Superior temporal gyrus (tissue), 1 donor: Measurements from ENCODE around the gene TRAF3.
"Not testable (repeated sequence)": the region's sequence is repeated elsewhere in the genome, so short reads cannot be mapped to it uniquely, and the experiment has no call there.

Experiments used
- DNase-seq: peaks from one replicate; pipeline ENCODE4 v3.0.0-alpha.2; 2016; ENCODE audit errors: extremely low spot score

Gene TRAF3

DNA sequence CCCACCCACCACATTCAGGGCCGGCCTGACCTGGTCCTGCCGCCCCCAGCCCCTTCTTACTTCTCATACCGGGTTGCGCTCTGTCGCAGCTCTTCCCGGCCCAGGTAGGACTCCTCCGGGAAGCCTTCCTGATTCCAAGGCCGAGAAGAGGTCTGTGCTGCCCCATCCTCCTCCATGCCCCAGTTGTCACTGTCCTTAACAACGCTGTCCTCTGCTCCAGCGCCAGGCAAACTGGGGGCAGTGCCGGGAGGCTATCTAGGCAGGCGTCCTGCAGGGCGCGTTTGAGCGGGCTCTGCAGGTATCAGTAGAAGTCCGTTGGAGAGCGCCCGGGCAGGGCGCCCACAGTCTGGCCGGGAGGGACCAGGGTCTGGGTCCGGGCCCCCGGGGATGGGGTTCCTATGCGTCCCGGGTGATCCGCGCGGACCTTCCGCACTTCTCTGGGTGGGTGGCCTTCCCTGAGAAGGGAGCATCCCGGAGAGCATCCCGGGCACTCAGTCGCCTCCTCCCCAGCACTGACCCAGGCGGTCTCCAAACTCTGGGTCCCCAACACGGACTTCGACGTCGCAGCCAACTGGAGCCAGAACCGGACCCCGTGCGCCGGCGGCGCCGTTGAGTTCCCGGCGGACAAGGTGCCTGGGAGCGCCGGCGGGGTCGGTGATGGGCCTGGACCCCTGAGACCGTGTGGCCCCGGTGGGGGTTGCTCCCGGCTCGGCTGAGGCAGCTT, 146.1 kb downstream of the TRAF3 start:
- no peak for DNase-seq

DNA sequence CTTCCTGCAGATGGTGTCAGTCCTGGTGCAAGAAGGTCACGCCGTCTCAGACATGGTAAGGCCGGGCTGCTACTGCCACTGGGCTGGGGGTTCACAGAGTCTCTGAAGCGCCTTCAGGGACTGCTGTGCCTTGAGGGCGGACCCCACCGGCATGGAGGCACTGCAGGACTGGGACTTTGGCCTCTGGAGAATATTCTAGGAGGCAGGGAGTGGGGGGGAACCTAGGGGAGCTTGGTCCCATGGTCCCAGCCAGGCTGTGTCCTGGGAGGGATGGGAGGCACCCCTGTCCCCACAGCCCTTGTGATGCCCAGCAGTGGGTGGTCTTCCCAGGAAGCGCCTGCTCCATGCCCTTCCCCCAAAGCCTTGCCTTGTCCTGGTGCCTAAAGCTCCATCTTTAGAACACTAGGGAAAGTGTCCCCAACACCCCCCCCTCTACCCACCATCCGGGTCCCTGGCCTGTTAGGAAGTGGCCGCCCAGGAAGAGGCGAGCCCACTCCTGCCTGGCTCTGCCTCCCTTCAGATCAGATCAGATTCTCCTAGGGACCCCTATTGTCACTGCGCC, 146.8 kb downstream of the TRAF3 start:
- no peak for DNase-seq

DNA sequence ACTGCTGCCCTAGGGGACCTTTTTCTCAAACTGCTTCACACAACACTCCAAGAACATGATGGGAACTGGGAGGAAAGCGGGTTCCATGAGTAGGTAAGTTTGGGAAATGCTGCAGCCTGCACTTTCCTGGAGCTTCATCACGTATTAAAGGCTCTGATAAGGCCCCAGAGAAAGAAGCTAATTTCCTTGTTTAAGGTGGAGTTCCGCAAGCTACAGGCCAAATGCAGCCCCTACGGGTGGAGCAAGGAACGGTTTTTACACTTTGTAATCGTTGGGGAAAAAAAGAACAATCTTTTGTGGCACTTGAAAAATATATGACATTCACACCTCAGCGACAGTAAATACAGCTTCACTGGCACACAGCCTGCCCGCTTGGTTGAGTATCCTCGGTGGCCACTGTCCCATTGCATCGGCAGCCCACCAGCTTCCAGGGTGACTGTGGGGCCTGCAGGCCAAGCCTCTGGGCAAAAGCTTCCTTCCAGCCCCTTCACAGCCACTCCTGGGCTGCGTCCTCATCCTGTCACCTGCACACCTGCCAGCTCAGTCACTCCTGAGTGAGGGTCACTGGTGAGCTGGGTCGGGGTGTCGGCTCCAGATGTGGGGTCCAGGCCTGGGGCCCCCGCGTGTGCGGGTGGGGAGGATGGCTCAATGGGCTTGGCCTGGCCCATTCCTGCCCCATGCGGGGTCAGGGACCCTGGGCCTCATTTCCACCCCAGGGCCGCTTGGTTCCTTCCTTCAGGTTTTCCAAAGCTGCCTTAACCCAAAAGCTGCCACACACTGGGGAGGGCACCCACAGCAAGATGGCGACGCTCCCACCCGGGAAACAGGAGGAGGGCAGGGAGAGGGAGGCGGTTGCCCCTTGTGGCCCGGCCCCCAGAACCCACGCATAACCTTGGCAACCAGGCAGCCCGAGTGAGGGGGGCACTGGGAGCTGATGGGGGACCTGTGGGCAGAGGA, 147.7 kb downstream of the TRAF3 start:
- no peak for DNase-seq

DNA sequence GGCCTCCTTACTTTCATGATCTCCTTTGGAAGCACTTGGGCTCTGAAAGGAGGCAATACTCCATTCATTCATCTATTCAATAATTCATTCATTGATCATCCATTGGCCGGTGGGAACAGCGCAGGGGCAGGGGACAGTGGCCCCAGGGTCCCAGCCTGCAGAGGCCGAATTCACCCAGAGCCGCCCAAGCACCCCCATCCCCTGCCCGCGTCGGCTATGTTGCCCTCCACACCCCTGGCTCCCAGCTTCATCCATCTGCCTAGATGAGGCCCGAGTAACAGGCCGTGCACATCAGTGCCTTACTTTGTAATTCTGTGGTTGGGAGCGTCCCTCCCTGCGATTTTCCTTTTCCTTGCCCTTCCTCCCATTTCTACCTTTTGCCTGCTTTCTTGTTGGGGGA, 148.4 kb downstream of the TRAF3 start:
- DNase-seq: no peak

DNA sequence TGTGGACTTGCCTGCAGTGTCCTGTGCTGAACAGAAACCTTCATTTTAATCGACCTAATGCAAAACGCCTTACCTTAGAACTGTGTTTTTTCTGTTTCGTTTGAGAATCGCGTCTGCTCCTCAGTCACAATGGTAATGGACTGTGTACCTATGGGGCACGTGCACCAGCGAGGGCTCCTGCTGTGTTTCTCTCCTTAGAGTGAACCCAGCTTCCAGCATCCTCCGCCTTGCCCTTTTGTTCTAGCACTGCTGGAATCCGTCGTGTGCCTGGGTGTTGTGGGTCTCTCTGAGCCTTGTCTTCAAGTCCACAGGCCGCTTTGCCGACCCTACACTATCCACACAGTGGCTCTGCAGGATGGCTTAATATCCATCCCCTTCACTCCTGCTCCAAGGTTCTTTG, 148.9 kb downstream of the TRAF3 start:
- no peak for DNase-seq

GRCh38 chr14:102926840-102927239, 149.6 kb downstream of the TRAF3 start:
- DNase-seq: not testable (repeated sequence)

GRCh38 chr14:102927346-102927877, 150.2 kb downstream of the TRAF3 start:
- no peak for DNase-seq

GRCh38 chr14:102927878-102928411, 150.7 kb downstream of the TRAF3 start:
- no peak for DNase-seq

DNA sequence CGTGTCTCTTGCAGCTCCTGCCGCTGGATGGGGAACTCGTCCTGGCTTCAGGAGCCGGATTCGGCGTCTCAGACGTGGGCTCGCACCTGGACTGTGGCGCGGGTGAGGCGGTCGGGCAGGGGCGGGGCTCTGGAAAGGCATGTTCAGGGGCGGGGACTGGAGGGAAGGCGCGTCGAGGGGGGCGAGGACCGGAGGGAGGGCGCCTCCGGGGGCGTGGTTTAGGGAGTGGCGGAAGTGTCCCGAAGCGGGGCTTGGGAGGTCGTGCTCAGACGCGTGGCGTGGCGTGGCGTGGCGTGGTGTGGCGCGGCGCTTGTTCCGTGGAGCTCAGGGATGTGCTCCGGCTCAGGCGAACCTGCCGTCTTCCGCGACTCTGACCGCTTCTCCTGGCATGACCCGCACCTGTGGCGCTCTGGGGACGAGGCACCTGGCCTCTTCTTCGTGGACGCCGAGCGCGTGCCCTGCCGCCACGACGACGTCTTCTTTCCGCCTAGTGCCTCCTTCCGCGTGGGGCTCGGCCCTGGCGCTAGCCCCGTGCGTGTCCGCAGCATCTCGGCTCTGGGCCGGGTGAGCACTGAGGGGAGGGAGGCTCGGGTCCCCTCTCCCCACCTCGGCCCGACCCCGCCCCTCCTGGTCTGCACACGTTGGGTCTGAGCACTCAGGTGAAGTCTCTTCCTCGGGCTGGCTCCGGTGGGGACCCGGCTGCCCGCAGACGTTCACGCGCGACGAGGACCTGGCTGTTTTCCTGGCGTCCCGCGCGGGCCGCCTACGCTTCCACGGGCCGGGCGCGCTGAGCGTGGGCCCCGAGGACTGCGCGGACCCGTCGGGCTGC, 151.4 kb downstream of the TRAF3 start:
- DNase-seq: no peak

DNA sequence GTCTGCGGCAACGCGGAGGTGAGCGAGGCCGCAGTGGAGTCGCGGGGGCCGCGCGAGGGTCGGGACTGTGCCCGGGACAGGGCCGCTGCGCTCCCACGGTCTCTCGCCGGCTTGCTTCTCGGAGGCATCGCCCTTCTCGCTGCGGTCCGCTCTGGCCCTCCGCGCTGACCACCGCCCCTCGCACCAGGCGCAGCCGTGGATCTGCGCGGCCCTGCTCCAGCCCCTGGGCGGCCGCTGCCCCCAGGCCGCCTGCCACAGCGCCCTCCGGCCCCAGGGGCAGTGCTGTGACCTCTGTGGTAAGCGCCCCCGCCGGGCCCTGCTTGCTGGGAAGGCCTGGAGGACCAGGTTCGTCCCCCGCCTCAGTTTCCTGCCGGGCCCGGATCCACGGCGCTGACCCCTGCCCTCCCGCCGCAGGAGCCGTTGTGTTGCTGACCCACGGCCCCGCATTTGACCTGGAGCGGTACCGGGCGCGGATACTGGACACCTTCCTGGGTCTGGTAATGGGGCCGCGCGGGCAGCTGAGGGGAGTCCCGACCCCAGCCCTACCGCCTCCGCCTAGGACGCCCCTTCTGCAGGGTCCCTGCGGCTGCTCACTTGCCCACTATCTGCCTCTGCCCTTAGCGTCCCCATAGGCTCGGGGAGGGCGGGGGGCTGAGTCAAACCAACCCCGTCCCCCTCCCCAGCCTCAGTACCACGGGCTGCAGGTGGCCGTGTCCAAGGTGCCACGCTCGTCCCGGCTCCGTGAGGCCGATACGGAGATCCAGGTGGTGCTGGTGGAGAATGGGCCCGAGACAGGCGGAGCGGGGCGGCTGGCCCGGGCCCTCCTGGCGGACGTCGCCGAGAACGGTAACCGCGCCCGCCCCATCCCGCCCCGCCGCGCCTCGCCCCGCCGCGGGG, 152.2 kb downstream of the TRAF3 start:
- no peak for DNase-seq

DNA sequence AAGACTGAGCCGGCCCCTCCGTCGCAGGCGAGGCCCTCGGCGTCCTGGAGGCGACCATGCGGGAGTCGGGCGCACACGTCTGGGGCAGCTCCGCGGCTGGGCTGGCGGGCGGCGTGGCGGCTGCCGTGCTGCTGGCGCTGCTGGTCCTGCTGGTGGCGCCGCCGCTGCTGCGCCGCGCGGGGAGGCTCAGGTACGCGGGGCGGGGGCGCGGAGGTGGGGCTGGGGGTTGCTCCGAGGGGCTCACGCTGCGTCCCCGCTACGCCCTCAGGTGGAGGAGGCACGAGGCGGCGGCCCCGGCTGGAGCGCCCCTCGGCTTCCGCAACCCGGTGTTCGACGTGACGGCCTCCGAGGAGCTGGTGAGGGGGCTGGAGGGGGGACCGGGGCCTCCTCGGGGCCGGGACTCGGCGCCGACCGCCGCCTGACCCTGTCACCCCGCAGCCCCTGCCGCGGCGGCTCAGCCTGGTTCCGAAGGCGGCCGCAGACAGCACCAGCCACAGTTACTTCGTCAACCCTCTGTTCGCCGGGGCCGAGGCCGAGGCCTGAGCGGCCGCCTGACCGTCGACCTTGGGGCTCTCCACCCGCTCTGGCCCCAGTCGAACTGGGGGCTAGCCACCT, 153.0 kb downstream of the TRAF3 start:
- no peak for DNase-seq

DNA sequence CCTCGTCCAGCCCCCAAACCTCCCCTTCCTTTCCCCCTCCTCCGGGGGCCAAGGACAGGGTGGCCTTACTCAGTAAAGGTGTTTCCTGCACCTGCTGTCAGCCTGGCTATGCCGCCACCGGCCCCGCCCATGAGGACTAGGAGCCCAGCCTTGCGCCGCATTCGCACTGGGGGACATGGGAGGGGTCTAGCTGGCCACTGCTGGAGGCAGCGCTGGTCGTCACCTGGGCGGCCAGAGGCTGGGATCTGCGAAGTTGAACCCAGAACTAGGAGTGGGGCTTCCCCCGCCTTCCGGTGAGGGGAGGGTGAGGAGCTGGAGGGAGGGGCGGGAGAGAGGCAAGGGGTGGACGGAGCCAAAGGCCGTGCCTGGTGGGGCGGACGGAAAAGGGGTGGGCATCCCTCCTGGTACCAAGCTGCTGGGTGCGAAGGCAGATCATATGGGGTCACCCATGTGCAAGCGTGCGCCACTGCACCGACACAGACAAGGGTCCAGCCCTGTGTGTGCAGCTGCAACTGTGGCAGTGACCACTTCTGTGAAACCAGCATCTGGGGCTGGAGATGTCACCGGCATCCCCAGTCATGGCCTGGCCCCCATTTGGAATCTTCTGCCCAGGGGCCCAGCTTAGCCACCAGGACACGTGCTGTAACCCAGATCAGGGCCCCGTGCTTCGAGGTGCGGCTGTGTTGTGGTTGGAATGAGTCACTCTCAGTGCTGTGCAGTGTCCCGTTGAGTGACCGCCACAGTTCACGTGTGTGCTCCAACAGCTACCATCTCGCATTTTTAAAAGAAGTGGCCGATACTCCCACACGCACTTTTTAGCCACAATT, 153.7 kb downstream of the TRAF3 start:
- no peak for DNase-seq

DNA sequence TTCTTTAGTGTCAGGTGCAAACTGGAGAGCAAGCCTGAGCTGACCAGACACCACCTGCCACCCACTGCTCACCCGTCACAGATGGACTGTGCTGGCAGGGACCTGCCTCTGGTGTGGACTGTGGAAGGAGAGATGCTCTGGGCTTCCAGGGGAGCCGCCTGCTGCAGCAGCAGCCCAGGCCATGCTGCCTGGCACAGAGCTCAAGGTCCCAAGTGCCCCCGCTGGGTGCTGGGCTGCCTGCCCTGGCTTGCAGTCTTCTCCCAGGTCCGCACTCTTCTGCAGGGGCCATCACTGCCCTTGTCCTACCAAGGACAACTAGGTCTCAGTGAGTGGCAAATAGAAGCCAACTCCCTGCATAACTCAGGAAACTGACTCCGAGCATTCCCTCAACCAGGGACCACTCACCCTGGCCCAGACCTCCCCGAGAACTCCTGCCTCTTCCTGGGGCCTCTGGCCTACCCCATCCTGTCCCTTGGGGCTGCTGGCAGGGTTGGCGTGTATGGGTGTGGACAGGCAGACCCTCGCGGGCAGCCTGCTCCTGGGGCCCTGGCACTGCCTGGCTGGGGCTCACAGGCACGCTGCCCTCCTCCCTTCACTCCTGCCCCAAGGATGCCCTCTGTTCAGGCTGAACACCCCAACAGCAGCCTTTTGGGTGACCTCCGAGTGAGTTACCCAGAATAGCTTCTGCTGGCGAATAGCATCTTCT, 154.5 kb downstream of the TRAF3 start:
- DNase-seq: no peak

DNA sequence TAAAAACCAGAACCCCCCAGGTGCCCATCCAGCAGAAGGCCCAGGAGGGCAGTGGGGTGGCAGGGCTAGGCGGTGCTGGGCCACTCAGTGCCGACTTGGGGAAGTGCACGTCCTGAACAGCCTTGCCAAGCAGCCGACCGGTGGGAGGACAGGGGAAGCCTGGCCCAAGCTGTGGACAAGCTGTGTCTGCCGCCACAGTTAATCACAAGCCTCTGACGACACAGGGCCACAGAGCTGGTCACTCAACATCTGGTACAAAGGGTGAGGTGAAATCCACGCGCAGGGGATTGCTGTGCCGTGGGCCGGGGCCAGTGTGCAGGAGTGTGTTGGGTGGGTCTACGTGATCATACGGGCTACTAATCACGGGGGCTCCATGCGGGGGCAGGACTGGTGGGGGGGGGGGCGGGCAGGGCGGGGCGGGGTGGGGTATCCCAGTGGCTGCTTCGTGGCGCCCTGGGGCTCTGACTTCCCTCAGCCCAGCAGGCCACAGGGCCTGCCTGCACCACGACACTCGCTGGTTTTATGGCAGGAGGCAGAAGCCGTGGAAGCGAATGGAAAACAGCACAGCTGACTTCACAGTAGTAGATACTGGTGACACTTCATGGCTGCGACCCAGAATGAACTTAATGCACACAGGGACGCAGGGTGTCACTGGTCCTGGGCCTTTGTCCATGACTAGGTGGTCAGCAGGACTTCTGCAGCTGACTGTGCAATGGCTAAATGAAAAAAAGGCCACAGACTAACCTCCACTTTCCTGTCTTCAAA, 155.4 kb downstream of the TRAF3 start:
- no peak for DNase-seq

DNA sequence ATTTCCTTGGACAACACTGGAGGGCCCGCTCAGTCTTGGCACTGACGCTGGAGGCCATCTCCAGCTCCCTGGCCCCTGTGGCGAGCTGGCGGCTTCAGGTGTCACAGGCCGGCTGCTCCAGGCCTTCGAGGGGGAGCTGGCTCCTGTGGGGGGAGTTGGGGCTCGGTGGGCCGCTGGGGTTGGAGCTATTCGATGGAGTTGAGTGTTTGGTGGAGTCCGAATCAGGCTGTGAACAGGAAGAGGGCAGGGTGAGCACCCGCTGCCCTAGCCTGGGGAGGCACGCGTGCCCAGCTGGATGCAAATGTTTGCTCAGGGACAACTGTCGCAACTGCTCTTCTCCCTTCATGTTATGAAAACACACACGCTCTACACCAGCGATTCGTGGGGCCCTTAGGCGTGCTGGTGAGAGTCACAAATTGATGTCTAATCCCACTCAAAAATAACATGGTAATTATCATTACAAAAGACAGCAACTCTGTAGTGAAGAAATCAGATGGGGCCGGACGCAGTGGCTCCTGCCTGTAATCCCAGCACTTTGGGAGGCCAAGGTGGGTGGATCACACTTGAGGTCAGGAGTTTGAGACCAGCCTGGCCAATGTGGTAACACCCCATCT, 156.5 kb downstream of the TRAF3 start:
- no peak for DNase-seq

DNA sequence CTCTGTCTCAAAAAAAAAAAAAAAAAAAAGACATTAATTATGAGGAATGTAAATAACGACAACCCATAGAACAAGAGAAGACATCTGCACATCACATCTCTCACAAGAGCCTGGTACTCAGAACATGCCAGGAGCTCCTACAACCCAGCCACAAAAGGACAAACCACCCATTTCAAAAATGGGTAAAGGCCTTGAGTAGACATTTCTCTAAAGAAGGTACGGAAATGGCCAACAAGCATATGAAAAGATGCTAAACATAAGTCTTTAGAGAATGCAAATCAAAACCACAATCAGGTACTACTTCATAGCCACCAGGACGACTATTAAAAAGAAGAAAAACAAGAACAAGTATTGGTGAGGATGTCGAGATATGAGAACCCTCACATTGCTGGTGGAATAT, 158.5 kb downstream of the TRAF3 start:
- no peak for DNase-seq
